Lung (tissue), 16 donors: ENCODE results near the gene E2F7. TPM values are rescaled to one million over a fixed set of nuclear protein-coding genes. Genes with fewer than 3 reads are reported as not detected.
A peak's percentile ranks its signal among the peaks of the same experiment; 100 is the strongest.

Experiments used
- ATAC-seq: fragments of 200-7000 bp; cut with Tn5 transposase; one replicate; pipeline ENCODE4 v1.9.1; 2020; ENCODE audit warnings: moderate number of reproducible peaks; ENCODE audit not compliant: insufficient read depth, low FRiP score
- DNase-seq, 3 donors: peaks; one replicate each; pipeline ENCODE4 v3.0.0-alpha.2; 2013 to 2017
- H3K27ac ChIP-seq, 2 donors: one replicate each; pipeline ENCODE4 v1.5.1; 2013; ENCODE audit warnings: mild to moderate bottlenecking in 2 of 2, moderate library complexity in 2 of 2, control low read depth in 1 of 2, inconsistent platforms in 1 of 2, low read depth in 1 of 2, low read length in 1 of 2
- H3K27me3 ChIP-seq, 3 donors: one replicate each; pipeline ENCODE4 v1.5.1; 2013; ENCODE audit warnings: low read length in 2 of 3; ENCODE audit not compliant: control insufficient read depth in 3 of 3, insufficient read depth in 3 of 3
- H3K36me3 ChIP-seq, 4 donors: one replicate each; pipeline ENCODE4 v1.5.1; 2013; ENCODE audit warnings: low read length in 4 of 4, mild to moderate bottlenecking in 1 of 4, moderate library complexity in 1 of 4; ENCODE audit not compliant: control insufficient read depth in 4 of 4, insufficient read depth in 4 of 4
- H3K4me1 ChIP-seq, 5 donors: one replicate each; pipeline ENCODE4 v1.5.1; 2013; ENCODE audit warnings: low read length in 5 of 5, mild to moderate bottlenecking in 2 of 5, moderate library complexity in 1 of 5; ENCODE audit not compliant: control insufficient read depth in 5 of 5, insufficient read depth in 5 of 5
- H3K4me3 ChIP-seq: one replicate; pipeline ENCODE4 v1.5.1; 2013; ENCODE audit warnings: mild to moderate bottlenecking, control low read depth, moderate library complexity
- H3K9ac ChIP-seq, 2 donors: one replicate each; pipeline ENCODE4 v1.5.1; 2013; ENCODE audit warnings: low read length in 2 of 2, control low read depth in 1 of 2; ENCODE audit not compliant: insufficient read depth in 1 of 2
- H3K9me3 ChIP-seq, 4 donors: one replicate each; pipeline ENCODE4 v1.5.1; 2013; ENCODE audit warnings: low read length in 3 of 4, mild to moderate bottlenecking in 1 of 4, moderate library complexity in 1 of 4; ENCODE audit not compliant: control insufficient read depth in 4 of 4, insufficient read depth in 3 of 4
- WGBS, 2 donors: extraction: QIAGEN DNeasy Blood & Tissue Kit; methylation state at CpG; one replicate each; pipeline ENCODE4 v1.1.7; 2013; 5-methylcytosine and 5-hydroxymethylcytosine counted together
- long read RNA-seq, 5 donors: transcript quantifications; one replicate each; lab custom pipeline, GENCODE V29; 2026
- polyA plus RNA-seq, 2 donors: library from polyadenylated mRNA; stranded (reverse); fragments of 200-250 nt; gene quantifications; one replicate each; pipeline ENCODE4 v1.2.1, GENCODE V29; 2013
- total RNA-seq, 2 donors: library from RNA; depleted of rRNA in 1 of 2; stranded (reverse); fragments of >200 nt in 1 of 2; gene quantifications; one replicate each; pipeline ENCODE4 v1.2.1, GENCODE V29; 2014 to 2021
- TF ChIP-seq, protein P1 (sequence below): IDR thresholded peaks from 2 replicates; pipeline ENCODE4 v1.5.1; 2012; ENCODE audit warnings: mild to moderate bottlenecking; ENCODE audit errors: control extremely low read depth, extremely low read depth
- donor health status: control.
- donor health status: control.
- donor health status: Bipolar disorder and iron deficiency.
- donor health status: healthy.
- donor health status: DM: yes; HTN: yes; CAD: no.

Gene E2F7, protein sequence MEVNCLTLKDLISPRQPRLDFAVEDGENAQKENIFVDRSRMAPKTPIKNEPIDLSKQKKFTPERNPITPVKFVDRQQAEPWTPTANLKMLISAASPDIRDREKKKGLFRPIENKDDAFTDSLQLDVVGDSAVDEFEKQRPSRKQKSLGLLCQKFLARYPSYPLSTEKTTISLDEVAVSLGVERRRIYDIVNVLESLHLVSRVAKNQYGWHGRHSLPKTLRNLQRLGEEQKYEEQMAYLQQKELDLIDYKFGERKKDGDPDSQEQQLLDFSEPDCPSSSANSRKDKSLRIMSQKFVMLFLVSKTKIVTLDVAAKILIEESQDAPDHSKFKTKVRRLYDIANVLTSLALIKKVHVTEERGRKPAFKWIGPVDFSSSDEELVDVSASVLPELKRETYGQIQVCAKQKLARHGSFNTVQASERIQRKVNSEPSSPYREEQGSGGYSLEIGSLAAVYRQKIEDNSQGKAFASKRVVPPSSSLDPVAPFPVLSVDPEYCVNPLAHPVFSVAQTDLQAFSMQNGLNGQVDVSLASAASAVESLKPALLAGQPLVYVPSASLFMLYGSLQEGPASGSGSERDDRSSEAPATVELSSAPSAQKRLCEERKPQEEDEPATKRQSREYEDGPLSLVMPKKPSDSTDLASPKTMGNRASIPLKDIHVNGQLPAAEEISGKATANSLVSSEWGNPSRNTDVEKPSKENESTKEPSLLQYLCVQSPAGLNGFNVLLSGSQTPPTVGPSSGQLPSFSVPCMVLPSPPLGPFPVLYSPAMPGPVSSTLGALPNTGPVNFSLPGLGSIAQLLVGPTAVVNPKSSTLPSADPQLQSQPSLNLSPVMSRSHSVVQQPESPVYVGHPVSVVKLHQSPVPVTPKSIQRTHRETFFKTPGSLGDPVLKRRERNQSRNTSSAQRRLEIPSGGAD
- total RNA-seq (1 to 10 TPM in 1 of 2 donors, under 1 TPM in 1; 0.77 to 2.3 TPM), polyA plus RNA-seq (under 1 TPM; 0.24 to 0.31 TPM)
- long read RNA-seq, donor 1, full-length matches to known transcripts, result 1 of 1 reads
- long read RNA-seq, donor 1, partial matches to known transcripts, result 0 of 1 reads
- long read RNA-seq, donor 1, other reads (novel, unspliced or antisense), result 0 of 1 reads
- long read RNA-seq, donor 2, result 0 reads
- long read RNA-seq, donor 3, result 0 reads
- long read RNA-seq, donor 4, result 0 reads
- long read RNA-seq, donor 5, partial matches to known transcripts, result 0 of 1 reads
- long read RNA-seq, donor 5, other reads (novel, unspliced or antisense), result 0 of 1 reads

DNA sequence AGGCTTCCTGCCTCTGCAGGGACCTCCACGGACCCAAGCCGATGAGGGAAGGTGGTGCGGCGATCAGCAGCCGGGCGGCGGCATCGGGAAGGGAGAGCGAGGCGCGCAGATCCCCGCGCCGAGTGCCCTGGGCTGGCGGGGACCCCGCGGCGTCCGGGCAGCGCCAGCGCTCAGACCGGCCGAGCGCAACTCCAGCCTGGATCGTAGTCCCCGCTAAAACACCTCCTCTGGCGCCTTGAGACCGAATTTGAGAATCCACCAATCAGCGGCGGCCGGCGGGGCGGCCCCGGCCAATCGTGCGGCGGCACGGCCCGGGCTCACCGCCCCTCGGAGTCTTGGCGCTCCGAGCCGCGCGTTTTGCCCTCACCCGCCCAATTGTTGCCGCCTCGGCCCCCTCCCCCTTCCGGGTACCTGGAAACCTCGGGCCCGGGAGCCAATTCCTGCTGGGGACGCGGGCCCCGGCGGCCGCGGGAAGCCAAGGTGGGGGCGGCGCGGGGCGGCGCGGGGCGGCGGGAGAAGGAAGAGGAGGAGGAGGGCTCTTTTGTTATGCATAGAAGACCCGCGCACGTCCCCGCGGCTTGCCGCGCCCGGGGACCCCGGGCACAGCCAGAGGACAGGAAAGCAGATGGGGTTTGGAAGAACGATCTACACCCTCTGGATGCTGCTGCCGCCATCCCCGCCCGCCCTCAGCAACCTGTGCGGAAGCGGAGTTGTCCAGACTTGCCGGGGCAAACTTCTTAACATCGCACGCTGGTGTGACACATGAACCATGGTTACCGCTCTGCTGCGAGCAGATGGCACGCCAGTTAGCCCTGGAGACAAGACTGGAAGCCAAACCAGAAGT is at the start of gene E2F7:
TSS of gene E2F7 (minus strand) at position 209 of the 844 bp plus-strand sequence. CDS start 934 bp downstream, outside the sequence.
- Histone ChIP-seq H3K4me1 (peaks cover 0 to 18% (median 0%) of the 10 kb centered on the region in 5 donors), H3K27ac (peak within 1 kb of the TSS in 1 of 2 donors; percentile 6), H3K36me3 (no peaks in the 10 kb centered on the region), H3K9ac (peak within 1 kb of the TSS; percentile 18 to 54), H3K4me3 (peak within 1 kb of the TSS; percentile 62), H3K27me3 (no peaks in the 10 kb centered on the region), H3K9me3 (peaks cover 0 to 2% (median 0%) of the 10 kb centered on the region in 4 donors)
- 0% methylated on average over 60 to 87 of the region's 87 CpGs for whole genome bisulfite sequencing, 2 donors
- ATAC-seq (peak; percentile 96), DNase-seq (peak; percentile 91 to 96 (median 92))
- TF ChIP-seq, protein P1, sequence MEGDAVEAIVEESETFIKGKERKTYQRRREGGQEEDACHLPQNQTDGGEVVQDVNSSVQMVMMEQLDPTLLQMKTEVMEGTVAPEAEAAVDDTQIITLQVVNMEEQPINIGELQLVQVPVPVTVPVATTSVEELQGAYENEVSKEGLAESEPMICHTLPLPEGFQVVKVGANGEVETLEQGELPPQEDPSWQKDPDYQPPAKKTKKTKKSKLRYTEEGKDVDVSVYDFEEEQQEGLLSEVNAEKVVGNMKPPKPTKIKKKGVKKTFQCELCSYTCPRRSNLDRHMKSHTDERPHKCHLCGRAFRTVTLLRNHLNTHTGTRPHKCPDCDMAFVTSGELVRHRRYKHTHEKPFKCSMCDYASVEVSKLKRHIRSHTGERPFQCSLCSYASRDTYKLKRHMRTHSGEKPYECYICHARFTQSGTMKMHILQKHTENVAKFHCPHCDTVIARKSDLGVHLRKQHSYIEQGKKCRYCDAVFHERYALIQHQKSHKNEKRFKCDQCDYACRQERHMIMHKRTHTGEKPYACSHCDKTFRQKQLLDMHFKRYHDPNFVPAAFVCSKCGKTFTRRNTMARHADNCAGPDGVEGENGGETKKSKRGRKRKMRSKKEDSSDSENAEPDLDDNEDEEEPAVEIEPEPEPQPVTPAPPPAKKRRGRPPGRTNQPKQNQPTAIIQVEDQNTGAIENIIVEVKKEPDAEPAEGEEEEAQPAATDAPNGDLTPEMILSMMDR, result no peak

DNA sequence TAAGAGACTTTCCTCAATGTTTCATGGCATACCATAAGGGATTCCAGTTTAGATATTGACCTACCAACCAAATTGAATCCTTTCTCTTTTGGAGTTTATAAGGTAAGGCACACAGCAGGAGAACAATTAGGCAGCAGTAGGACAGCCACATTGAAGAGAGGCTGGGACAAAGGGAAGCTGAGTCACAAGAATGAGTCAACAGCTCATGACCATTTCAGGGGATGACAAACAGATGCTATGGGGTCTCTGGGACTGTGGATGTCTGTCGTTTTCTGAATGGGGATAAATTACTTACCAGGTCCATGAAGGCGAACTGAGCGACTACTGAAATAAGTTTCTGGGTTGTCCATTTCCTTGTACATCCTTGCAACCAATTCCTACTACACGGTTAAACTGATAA is 48.6 kb upstream of the E2F7 start:
- ATAC-seq (no peak), DNase-seq (no peak)
- H3K27me3 ChIP-seq, result no peaks in the 10 kb centered on the region
- no peak overlapping the region for H3K9ac ChIP-seq
- H3K9me3 ChIP-seq, result peaks cover 0 to 3% (median 0%) of the 10 kb centered on the region in 4 donors
- no peaks in the 10 kb centered on the region for H3K36me3 ChIP-seq
- H3K27ac ChIP-seq, result no peak overlapping the region
- TF ChIP-seq, protein P1, result no peak
- H3K4me3 ChIP-seq, result no peak overlapping the region
- H3K4me1 ChIP-seq, result no peaks in the 10 kb centered on the region
- 92% methylated on average over 4 of the region's 4 CpGs for WGBS, 2 donors

DNA sequence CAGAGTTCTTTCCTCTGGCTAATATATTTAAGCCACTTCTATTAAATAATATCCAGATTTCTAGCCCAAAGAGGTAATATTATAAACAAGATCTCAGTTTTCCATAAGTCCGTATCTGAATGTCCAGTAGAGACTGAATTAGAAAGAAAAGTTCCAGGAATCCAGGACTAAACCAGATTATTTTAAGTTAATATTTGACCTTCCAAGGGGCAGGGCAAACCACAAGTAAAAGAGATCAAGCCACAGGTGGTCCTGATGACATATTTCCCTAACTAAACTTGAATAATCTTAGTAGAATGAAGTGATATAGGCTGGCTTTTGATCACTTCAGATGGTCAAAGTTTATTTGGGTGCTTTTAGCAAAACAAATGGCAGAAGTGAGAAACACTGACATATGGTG is 43.3 kb upstream of the E2F7 start:
- no peaks in the 10 kb centered on the region for H3K4me1 ChIP-seq
- no peak for DNase-seq
- H3K36me3 ChIP-seq, result no peaks in the 10 kb centered on the region
- peaks cover 0 to 3% (median 0%) of the 10 kb centered on the region in 4 donors for H3K9me3 ChIP-seq
- ATAC-seq, result no peak
- TF ChIP-seq, protein P1, result no peak
- 69 to 83% methylated on average over 1 of the region's 1 CpG for WGBS, 2 donors
- no peak overlapping the region for H3K9ac ChIP-seq
- no peaks in the 10 kb centered on the region for H3K27me3 ChIP-seq
- H3K27ac ChIP-seq, result no peak overlapping the region
- no peak overlapping the region for H3K4me3 ChIP-seq
